Hematopoietic multipotent progenitor cell treated with erythropoietin and hydrocortisone succinate and interleukin-3 and kit ligand, for 15 days (in vitro differentiated cells): ENCODE measurements around the gene FBXO15.

Source experiments
- DNase-seq: peaks from one replicate; pipeline ENCODE4 v3.0.0-alpha.2; 2015; ENCODE audit warnings: low spot score

Gene FBXO15

GRCh38 chr18:74147779-74148542 is at the start of gene FBXO15, which contains the start of gene TIMM21:
Gene FBXO15 (minus strand): TSS chr18:74147834. CDS start chr18:74147785, 49 bp downstream.
Gene TIMM21 (plus strand): TSS chr18:74148523. CDS start chr18:74148809, 286 bp downstream.
- peak; percentile 97 for DNase-seq

- DNase-seq = peak; percentile 82
Measured at GRCh38 chr18:74196220-74197119, 48.8 kb upstream of the FBXO15 start.

- no peak for DNase-seq
Measured at GRCh38 chr18:74194691-74195090, 47.1 kb upstream of the FBXO15 start.

GRCh38 chr18:74191577-74191976 is 43.9 kb upstream of the FBXO15 start:
- DNase-seq = no peak

GRCh38 chr18:74190086-74190485 is 42.5 kb upstream of the FBXO15 start:
- DNase-seq = no peak

GRCh38 chr18:74186661-74187060 is 39.0 kb upstream of the FBXO15 start:
- peak; percentile 18 for DNase-seq

GRCh38 chr18:74185860-74186259 is 38.2 kb upstream of the FBXO15 start:
- DNase-seq = no peak

- DNase-seq = no peak
Measured at GRCh38 chr18:74184875-74185274, 37.2 kb upstream of the FBXO15 start.

GRCh38 chr18:74183130-74183529 is 35.5 kb upstream of the FBXO15 start:
- no peak for DNase-seq

- no peak for DNase-seq
Measured at GRCh38 chr18:74182335-74182734, 34.7 kb upstream of the FBXO15 start.

GRCh38 chr18:74179623-74180199 is 32.1 kb upstream of the FBXO15 start:
- no peak for DNase-seq

- no peak for DNase-seq
Measured at GRCh38 chr18:74178884-74179283, 31.2 kb upstream of the FBXO15 start.

- no peak for DNase-seq
Measured at GRCh38 chr18:74175658-74176057, 28.0 kb upstream of the FBXO15 start.

- DNase-seq = no peak
Measured at GRCh38 chr18:74173434-74173750, 25.8 kb upstream of the FBXO15 start.

- DNase-seq = no peak
Measured at GRCh38 chr18:74172697-74173433, 25.2 kb upstream of the FBXO15 start.

GRCh38 chr18:74171910-74172606 is 24.4 kb upstream of the FBXO15 start:
- no peak for DNase-seq

GRCh38 chr18:74166386-74166785 is 18.8 kb upstream of the FBXO15 start:
- no peak for DNase-seq

- no peak for DNase-seq
Measured at GRCh38 chr18:74163019-74163660, 15.5 kb upstream of the FBXO15 start.

GRCh38 chr18:74155276-74155675 is 7.6 kb upstream of the FBXO15 start:
- no peak for DNase-seq

GRCh38 chr18:74154716-74155115 is 7.1 kb upstream of the FBXO15 start:
- DNase-seq = no peak

- DNase-seq = no peak
Measured at GRCh38 chr18:74153793-74154192, 6.2 kb upstream of the FBXO15 start.
